Activated CD8-positive, alpha-beta memory T cell treated with anti-CD3 and anti-CD28 coated beads, Interleukin-2, amount 50 U/mL, for 24 hours (primary cell): Measurements from ENCODE around the gene CTRB2.
"Not testable (repeated sequence)": the region's sequence is repeated elsewhere in the genome, so short reads cannot be mapped to it uniquely, and the experiment has no call there.

Experiments used
- DNase-seq: peaks from one replicate; pipeline ENCODE4 v3.0.0-alpha.2; 2020; ENCODE audit errors: extremely low read depth

The CTRB2 gene

GRCh38 chr16:75205961-75206748 is 806 bp downstream of the CTRB2 start:
- DNase-seq = not testable (repeated sequence)

GRCh38 chr16:75205438-75205837 is 1.5 kb downstream of the CTRB2 start:
- DNase-seq = not testable (repeated sequence)

- not testable (repeated sequence) for DNase-seq
Measured at GRCh38 chr16:75204905-75205304, 2.1 kb downstream of the CTRB2 start.

DNA sequence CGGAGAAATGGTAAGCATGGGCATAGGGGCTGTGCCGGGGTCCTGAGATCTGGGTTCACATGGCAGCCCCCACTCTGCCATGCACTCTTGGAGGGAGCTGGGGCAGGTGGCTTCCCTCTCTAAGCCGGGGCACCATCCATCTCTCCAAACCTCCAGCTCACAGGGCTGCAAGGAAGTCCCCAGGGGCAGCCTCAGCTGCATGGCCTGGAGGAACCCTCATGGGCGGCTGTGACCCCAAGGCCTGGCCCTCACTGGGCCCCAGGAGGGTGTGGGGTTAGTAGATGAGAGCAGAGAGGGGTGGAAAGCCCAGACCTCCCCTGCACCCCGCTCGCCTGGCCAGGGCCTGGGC is 2.6 kb downstream of the CTRB2 start:
- no peak for DNase-seq

- no peak for DNase-seq
Measured at GRCh38 chr16:75203667-75204409, 3.1 kb downstream of the CTRB2 start.

DNA sequence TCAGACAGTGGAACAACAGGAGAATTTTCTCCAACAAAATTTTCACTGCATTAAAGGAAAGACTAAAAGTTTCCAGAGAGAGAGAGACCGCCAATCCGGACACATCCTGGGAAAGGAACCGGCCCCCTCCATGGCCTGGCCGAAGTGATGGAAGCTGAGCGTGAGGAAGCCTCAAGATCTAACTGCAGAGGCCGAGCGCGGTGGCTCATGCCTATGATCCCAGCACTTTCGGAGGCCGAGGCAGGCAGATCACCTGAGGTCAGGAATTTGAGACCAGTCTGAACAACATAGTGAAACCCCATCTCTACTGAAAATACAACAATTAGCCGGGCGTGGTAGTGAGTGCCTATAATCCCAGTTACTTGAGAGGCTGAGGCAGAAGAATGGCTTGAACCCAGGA is 3.9 kb downstream of the CTRB2 start:
- DNase-seq = no peak

DNA sequence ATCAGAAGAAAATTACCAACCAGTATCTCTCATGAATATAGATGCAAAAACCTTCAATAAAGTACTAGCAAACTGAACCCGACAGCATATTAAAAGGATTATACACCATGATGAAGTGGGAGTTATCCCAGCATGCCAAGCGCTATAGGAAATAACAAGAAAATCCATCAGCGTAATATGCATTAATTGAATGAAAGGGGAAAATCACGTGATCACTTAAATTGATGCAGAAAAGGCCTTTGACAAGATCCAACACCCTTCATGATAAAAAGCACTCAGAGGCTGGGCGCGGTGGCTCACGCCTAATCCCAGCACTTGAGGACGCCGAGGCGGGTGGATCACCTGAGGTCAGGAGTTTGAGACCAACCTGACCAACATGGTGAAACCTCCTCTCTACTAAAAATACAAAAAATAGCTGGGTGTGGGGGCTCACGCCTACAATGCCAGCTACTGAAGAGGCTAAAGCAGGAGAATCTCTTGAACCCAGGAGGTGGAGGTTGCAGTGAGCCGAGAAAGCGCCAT is 4.8 kb downstream of the CTRB2 start:
- no peak for DNase-seq

GRCh38 chr16:75198135-75198600 is 8.8 kb downstream of the CTRB2 start:
- no peak for DNase-seq

GRCh38 chr16:75197522-75198134 is 9.3 kb downstream of the CTRB2 start:
- DNase-seq = no peak

DNA sequence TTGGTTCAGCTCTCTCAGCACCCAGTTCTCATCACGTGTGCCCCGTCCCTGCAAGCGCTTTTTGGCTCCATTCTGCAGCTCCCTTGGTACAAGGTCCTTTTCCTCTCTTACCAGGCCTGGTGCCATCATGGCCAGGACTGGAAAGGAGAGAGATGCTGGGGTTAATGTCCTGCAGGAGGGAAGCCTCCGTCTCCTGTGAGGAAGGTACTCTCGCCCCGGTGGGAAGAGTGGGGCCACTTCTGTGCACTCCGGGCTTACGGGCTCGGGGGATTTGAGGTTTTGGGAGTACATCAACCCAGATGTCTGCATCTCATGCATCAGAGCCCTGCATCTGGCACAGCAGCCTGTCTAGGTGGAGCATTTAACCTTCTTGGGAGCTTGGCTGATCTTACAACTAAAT is 10.1 kb downstream of the CTRB2 start:
- no peak for DNase-seq

GRCh38 chr16:75195811-75196790 is 10.9 kb downstream of the CTRB2 start:
- no peak for DNase-seq

GRCh38 chr16:75193730-75194444 is 13.1 kb downstream of the CTRB2 start:
- DNase-seq = no peak

DNA sequence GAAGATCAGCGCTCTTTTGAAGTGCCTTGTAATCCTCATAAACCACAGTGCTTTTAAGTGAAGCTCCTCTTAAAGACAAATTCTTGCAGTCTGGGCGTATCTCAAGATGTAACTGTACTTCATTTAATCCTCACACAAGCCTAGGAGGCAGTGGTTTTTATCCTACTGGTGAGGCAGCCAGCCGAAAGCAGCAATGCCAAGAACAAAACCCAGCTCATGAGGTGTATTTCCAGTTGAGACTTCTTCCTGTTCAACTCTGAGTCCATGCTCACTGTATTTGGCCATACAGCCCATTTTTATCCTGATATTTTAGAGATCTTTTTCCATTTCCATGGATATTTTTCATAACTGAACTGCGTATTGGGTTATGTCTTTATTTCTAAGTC is 13.7 kb downstream of the CTRB2 start:
- DNase-seq = no peak

GRCh38 chr16:75192606-75193264 is 14.2 kb downstream of the CTRB2 start:
- DNase-seq = no peak

GRCh38 chr16:75189638-75190245 is 17.2 kb downstream of the CTRB2 start:
- no peak for DNase-seq

- DNase-seq = no peak
Measured at GRCh38 chr16:75188832-75189477, 18.0 kb downstream of the CTRB2 start.

DNA sequence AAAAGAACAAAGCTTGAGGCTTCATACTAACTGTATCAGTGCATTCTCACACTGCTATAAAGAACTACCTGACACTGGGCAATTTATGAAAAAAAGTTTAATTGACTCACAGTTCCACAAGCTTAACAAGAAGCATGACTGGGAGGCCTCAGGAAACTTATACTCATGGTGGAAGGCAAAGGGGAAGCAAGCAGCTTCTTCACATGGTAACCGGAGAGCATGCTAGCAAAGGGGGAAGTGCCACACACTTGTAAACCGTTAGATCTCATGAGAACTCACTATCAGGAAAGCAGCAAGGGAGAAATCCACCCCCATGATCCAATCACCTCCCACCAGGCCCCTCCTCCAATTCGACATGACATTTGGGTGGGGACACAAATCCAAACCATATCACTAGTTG is 25.3 kb downstream of the CTRB2 start:
- no peak for DNase-seq

GRCh38 chr16:75179208-75179607 is 27.8 kb downstream of the CTRB2 start:
- no peak for DNase-seq

GRCh38 chr16:75176926-75177325 is 30.0 kb downstream of the CTRB2 start:
- DNase-seq = no peak
